HepG2 (cell line): Measurements from ENCODE around the gene TEAD3. TPM values are rescaled to one million over a fixed set of nuclear protein-coding genes. Genes with fewer than 3 reads are reported as not detected.

Experiments
- ASH2L ChIP-seq: fragments of 300-600, 200-600 bp; sonication (generic); IDR thresholded peaks from 2 replicates; pipeline ENCODE4 v1.7.0; 2017; ENCODE audit warnings: low read depth, mild to moderate bottlenecking, moderate library complexity, mixed read lengths, low read length; ENCODE audit not compliant: insufficient read length
- GFI1 ChIP-seq: sonication (generic); formaldehyde crosslinking; IDR thresholded peaks from 2 replicates; pipeline ENCODE4 v1.5.0; 2020; ENCODE audit warnings: missing genetic modification reagents, mild to moderate bottlenecking, borderline replicate concordance
- GLI4 ChIP-seq: sonication (generic); formaldehyde crosslinking; IDR thresholded peaks from 2 replicates; pipeline ENCODE4 v1.5.1; 2020; ENCODE audit warnings: missing genetic modification reagents, mild to moderate bottlenecking, moderate library complexity, borderline replicate concordance
- KLF12 ChIP-seq: sonication (generic); formaldehyde crosslinking; IDR thresholded peaks from 2 replicates; pipeline ENCODE4 v1.4.0; 2020; ENCODE audit warnings: missing genetic modification reagents, borderline replicate concordance
- NFATC3 ChIP-seq: sonication (generic); formaldehyde crosslinking; IDR thresholded peaks from 2 replicates; pipeline ENCODE4 v1.5.1; 2020; ENCODE audit warnings: mild to moderate bottlenecking, missing genetic modification reagents
- SPEN ChIP-seq: sonication (generic); formaldehyde crosslinking; IDR thresholded peaks from 2 replicates; pipeline ENCODE4 v1.5.1; 2020; ENCODE audit warnings: low read depth, mild to moderate bottlenecking, missing genetic modification reagents
- THRA ChIP-seq: sonication (generic); formaldehyde crosslinking; IDR thresholded peaks from 2 replicates; pipeline ENCODE4 v1.4.0; 2020; ENCODE audit warnings: missing genetic modification reagents, borderline replicate concordance
- U2AF2 ChIP-seq: fragments of 200-400 bp; formaldehyde crosslinking; IDR thresholded peaks from 2 replicates; pipeline ENCODE4 v1.6.1; 2017; ENCODE audit warnings: low read depth, mild to moderate bottlenecking, low read length
- ZBTB3 ChIP-seq: sonication (generic); formaldehyde crosslinking; IDR thresholded peaks from 2 replicates; pipeline ENCODE4 v1.4.0; 2020; ENCODE audit warnings: low read depth, mild to moderate bottlenecking, moderate library complexity, missing genetic modification reagents, borderline replicate concordance
- ZBTB40 ChIP-seq, 2 experiments: fragments of 450-650 bp in 1 of 2; sonication (generic) in 1 of 2; formaldehyde crosslinking in 1 of 2; IDR thresholded peaks; 2 replicates each; pipeline versions ENCODE4 v1.6.1 to v1.8.0; 2016 to 2022; ENCODE audit warnings: antibody characterized with exemption in 1 of 2, mild to moderate bottlenecking in 1 of 2, missing genetic modification reagents in 1 of 2
- ZNF10 ChIP-seq: sonication (generic); formaldehyde crosslinking; IDR thresholded peaks from 2 replicates; pipeline ENCODE4 v1.4.0; 2020; ENCODE audit warnings: mild to moderate bottlenecking, low read depth, missing genetic modification reagents, borderline replicate concordance
- ZNF564 ChIP-seq: sonication (generic); formaldehyde crosslinking; IDR thresholded peaks from 2 replicates; pipeline ENCODE4 v1.8.1; 2023; ENCODE audit warnings: mild to moderate bottlenecking, missing genetic modification reagents
- ZNF878 ChIP-seq: sonication (generic); formaldehyde crosslinking; IDR thresholded peaks from 2 replicates; pipeline ENCODE4 v1.8.1; 2023; ENCODE audit warnings: mild to moderate bottlenecking, missing genetic modification reagents, moderate library complexity
- ZSCAN5A ChIP-seq: sonication (generic); formaldehyde crosslinking; IDR thresholded peaks from 2 replicates; pipeline ENCODE4 v1.8.0; 2022; ENCODE audit warnings: mild to moderate bottlenecking, missing genetic modification reagents, borderline replicate concordance
- polyA plus RNA-seq, 8 experiments: library from polyadenylated mRNA; depleted of rRNA in 3 of 8; stranded (reverse) in 7 of 8; unstranded in 1 of 8; fragments of >200 nt; fragmentation: Illumina TruSeq in 4 of 8; extraction: Trizol in 4 of 8; gene quantifications; 2 replicates each; pipeline versions ENCODE4 v1.2.1 to v1.2.3, GENCODE V29; 2011 to 2016; ENCODE audit warnings: low read depth in 4 of 8, missing spikeins in 1 of 8, mixed read lengths in 1 of 8; ENCODE audit not compliant: insufficient read depth in 1 of 8
- total RNA-seq, 5 experiments: library from RNA; depleted of rRNA; stranded (reverse); fragments of >200 nt; fragmentation: Illumina TruSeq; extraction: Trizol; gene quantifications; 2 replicates each; pipeline ENCODE4 v1.2.3, GENCODE V29; 2016; ENCODE audit warnings: low read depth in 1 of 5

The TEAD3 gene
- total and polyA plus RNA-seq, 2 of the 13 experiments (the other 11 are each of a cell fraction or from before 2014, with no cell fraction given) = 15.1 to 16.5 TPM

- 0 out of 2 replicates have a peak, but pooled peaks have one; percentile 55 for TF ChIP-seq U2AF2
- TF ChIP-seq SPEN = peak; percentile 99
- peak; percentile 76 for TF ChIP-seq KLF12
- peak; percentile 75 for TF ChIP-seq GFI1
- no peak for TF ChIP-seq NFATC3 (CRISPR knock-in tag)
- TF ChIP-seq THRA (CRISPR knock-in tag) = peak; percentile 86
- TF ChIP-seq ZSCAN5A (CRISPR knock-in tag) = peak; percentile 98
- TF ChIP-seq ZNF10 (CRISPR knock-in tag) = no peak
- peak; percentile 95 for TF ChIP-seq ASH2L
- no peak for TF ChIP-seq ZBTB40 (IDR thresholded peaks at IDR 0.05)
- peak; percentile 85; the same call in 1 of the 2 replicates for TF ChIP-seq ZBTB40 (CRISPR knock-in tag; IDR thresholded peaks at IDR 0.05)
- peak; percentile 90; the same call in 1 of the 2 replicates for TF ChIP-seq GLI4 (CRISPR knock-in tag)
- peak; percentile 83; the same call in 1 of the 2 replicates for TF ChIP-seq ZBTB3 (CRISPR knock-in tag)
- no peak; the same call in 1 of the 2 replicates for TF ChIP-seq ZNF564 (CRISPR knock-in tag)
- TF ChIP-seq ZNF878 (CRISPR knock-in tag) = no peak; the same call in 1 of the 2 replicates
Measured at GRCh38 chr6:35468181-35468979, 28.5 kb downstream of the TEAD3 start, which contains the start of gene RPL10A (continued).
